GM19324 (cell line): ENCODE results near the gene MXD4.

ENCODE experiments used
- ATAC-seq: cut with Tn5 transposase; IDR thresholded peaks from one replicate; pipeline ENCODE4 v1.9.1; 2021; ENCODE audit warnings: mild to moderate bottlenecking, moderate library complexity; ENCODE audit not compliant: unreplicated experiment, low FRiP score

Gene MXD4

GRCh38 chr4:2265113-2266110, 3.5 kb upstream of the MXD4 start:
- no peak for ATAC-seq

GRCh38 chr4:2264481-2265041, 2.7 kb upstream of the MXD4 start:
- ATAC-seq: no peak

- no peak for ATAC-seq
Measured at GRCh38 chr4:2263926-2264321, 2.0 kb upstream of the MXD4 start.

GRCh38 chr4:2262944-2263250, 988 bp upstream of the MXD4 start:
- no peak for ATAC-seq

- peak; percentile 94 for ATAC-seq
Measured at GRCh38 chr4:2262145-2262943, 435 bp upstream of the MXD4 start.

- no peak for ATAC-seq
Measured at GRCh38 chr4:2261110-2261852, 628 bp downstream of the MXD4 start.

GRCh38 chr4:2260344-2261109, 1.4 kb downstream of the MXD4 start:
- no peak for ATAC-seq

GRCh38 chr4:2259541-2260343, 2.2 kb downstream of the MXD4 start:
- no peak for ATAC-seq

- no peak for ATAC-seq
Measured at GRCh38 chr4:2259036-2259540, 2.8 kb downstream of the MXD4 start.

- no peak for ATAC-seq
Measured at GRCh38 chr4:2258091-2259035, 3.5 kb downstream of the MXD4 start.

- ATAC-seq: no peak
Measured at GRCh38 chr4:2257361-2258081, 4.4 kb downstream of the MXD4 start.

- no peak for ATAC-seq
Measured at GRCh38 chr4:2256781-2257191, 5.1 kb downstream of the MXD4 start.

- no peak for ATAC-seq
Measured at GRCh38 chr4:2256156-2256731, 5.7 kb downstream of the MXD4 start.

- no peak for ATAC-seq
Measured at GRCh38 chr4:2255501-2256155, 6.3 kb downstream of the MXD4 start.

- ATAC-seq: no peak
Measured at GRCh38 chr4:2254665-2255500, 7.0 kb downstream of the MXD4 start.
